NB4 (cell line): ENCODE measurements around the gene SPG21.

Experiments used
- DNase-seq: peaks from one replicate; pipeline ENCODE4 v3.0.0; 2010; ENCODE audit warnings: low read depth
- H3K4me3 ChIP-seq: one replicate; pipeline ENCODE4 v1.5.1; 2011; ENCODE audit warnings: mild to moderate bottlenecking, low read depth, low read length, moderate library complexity
- CTCF ChIP-seq: IDR thresholded peaks from one replicate; pipeline ENCODE4 v1.5.1; 2012; ENCODE audit warnings: low read depth, low read length
- MAX ChIP-seq: IDR thresholded peaks from 2 replicates; pipeline ENCODE4 v1.6.1; 2011; ENCODE audit warnings: low read depth, low read length
- MYC ChIP-seq: IDR thresholded peaks from 2 replicates; pipeline ENCODE4 v1.6.1; 2011; ENCODE audit warnings: low read depth, low read length
- POLR2A ChIP-seq: IDR thresholded peaks from 2 replicates; pipeline ENCODE4 v1.6.1; 2011; ENCODE audit warnings: mild to moderate bottlenecking; ENCODE audit not compliant: insufficient read length; ENCODE audit errors: extremely low read depth

The SPG21 gene

GRCh38 chr15:64985366-64986033 is 4.2 kb downstream of the SPG21 start:
- peak overlapping the region; percentile 6 for H3K4me3 ChIP-seq
- DNase-seq: peak; percentile 61

GRCh38 chr15:64982472-64982871 is 7.2 kb downstream of the SPG21 start:
- no peak overlapping the region for H3K4me3 ChIP-seq
- TF ChIP-seq CTCF (no peak), POLR2A (no peak), MAX (no peak), MYC (no peak)
- no peak for DNase-seq

More at GRCh38 chr15:64985366-64986033, 4.2 kb downstream of the SPG21 start:
- TF ChIP-seq CTCF (no peak), MAX (no peak), MYC (no peak), POLR2A (no peak)

GRCh38 chr15:64981812-64982431 is 7.8 kb downstream of the SPG21 start:
- DNase-seq: no peak
- TF ChIP-seq POLR2A (no peak), MYC (no peak), MAX (no peak), CTCF (no peak)
- no peak overlapping the region for H3K4me3 ChIP-seq

- no peak for TF ChIP-seq CTCF
- TF ChIP-seq POLR2A: no peak
- no peak for TF ChIP-seq MYC
- no peak for TF ChIP-seq MAX
- no peak for DNase-seq
- H3K4me3 ChIP-seq: no peak overlapping the region
Observed at GRCh38 chr15:64979252-64979710, 10.4 kb downstream of the SPG21 start.

- DNase-seq: no peak
- H3K4me3 ChIP-seq: no peak overlapping the region
- TF ChIP-seq MAX: no peak
- no peak for TF ChIP-seq CTCF
- no peak for TF ChIP-seq POLR2A
Observed at GRCh38 chr15:64975390-64975789, 14.3 kb downstream of the SPG21 start.
